Loucy (cell line): ENCODE measurements around the gene PGBD2.

Experiments used
- H2AFZ ChIP-seq: fragments of 200-600 bp; sonication (generic); 2 replicates; pipeline ENCODE4 v1.6.0; 2016; ENCODE audit warnings: antibody characterized with exemption, mild to moderate bottlenecking, low read length, moderate library complexity
- H3F3A ChIP-seq: fragments of 200-600 bp; 2 replicates; pipeline ENCODE4 v1.6.0; 2016; ENCODE audit warnings: antibody characterized with exemption, low read depth, mild to moderate bottlenecking
- H3K27me3 ChIP-seq: fragments of 200-600 bp; sonication (generic); 2 replicates; pipeline ENCODE4 v1.6.1; 2014; ENCODE audit warnings: low read length, mild to moderate bottlenecking; ENCODE audit not compliant: insufficient read depth, poor library complexity, severe bottlenecking
- H3K36me3 ChIP-seq: fragments of 200-600 bp; sonication (generic); 2 replicates; pipeline ENCODE4 v1.6.1; 2016; ENCODE audit warnings: low read length; ENCODE audit not compliant: insufficient read depth
- H3K4me1 ChIP-seq: fragments of 200-600 bp; sonication (generic); 2 replicates; pipeline ENCODE4 v1.5.1; 2014; ENCODE audit warnings: low read length, mild to moderate bottlenecking; ENCODE audit not compliant: insufficient read depth, poor library complexity, severe bottlenecking
- H3K4me2 ChIP-seq: fragments of 200-600 bp; sonication (generic); 2 replicates; pipeline ENCODE4 v1.6.0; 2014; ENCODE audit warnings: antibody characterized with exemption, low read length, low read depth, mild to moderate bottlenecking; ENCODE audit not compliant: poor library complexity, severe bottlenecking
- H3K4me3 ChIP-seq: fragments of 200-600 bp; sonication (generic); 2 replicates; pipeline ENCODE4 v1.5.1; 2014; ENCODE audit warnings: low read length, mild to moderate bottlenecking, mixed read lengths; ENCODE audit not compliant: poor library complexity, severe bottlenecking
- H3K79me2 ChIP-seq: fragments of 200-600 bp; sonication (generic); 2 replicates; pipeline ENCODE4 v1.6.1; 2014; ENCODE audit warnings: low read length; ENCODE audit not compliant: insufficient read depth
- H3K9ac ChIP-seq: fragments of 200-600 bp; sonication (generic); 2 replicates; pipeline ENCODE4 v1.6.0; 2014; ENCODE audit warnings: mild to moderate bottlenecking, low read depth, low read length, moderate library complexity; ENCODE audit not compliant: poor library complexity, severe bottlenecking
- H3K9me2 ChIP-seq: fragments of 200-600 bp; sonication (generic); replicated peaks from 2 replicates; pipeline ENCODE4 v1.6.1; 2016; ENCODE audit warnings: low read depth, low read length, mixed read lengths
- H3K9me3 ChIP-seq: fragments of 200-600 bp; sonication (generic); 2 replicates; pipeline ENCODE4 v1.6.1; 2014; ENCODE audit warnings: mild to moderate bottlenecking, antibody characterized with exemption, low read length, low read depth; ENCODE audit not compliant: insufficient read depth
- H4K20me1 ChIP-seq: fragments of 200-600 bp; sonication (generic); 2 replicates; pipeline ENCODE4 v1.6.0; 2014; ENCODE audit warnings: antibody characterized with exemption, low read length, mild to moderate bottlenecking; ENCODE audit not compliant: insufficient read depth, poor library complexity, severe bottlenecking
- CTCF ChIP-seq: fragments of 200-600 bp; sonication (generic); conservative IDR thresholded peaks from 2 replicates; pipeline ENCODE4 v1.5.1; 2014; ENCODE audit warnings: mild to moderate bottlenecking, antibody characterized with exemption, low read length
- EZH2phosphoT487 ChIP-seq: fragments of 200-600 bp; IDR thresholded peaks from 2 replicates; pipeline ENCODE4 v1.6.1; 2018; ENCODE audit warnings: antibody characterized with exemption, mild to moderate bottlenecking, moderate library complexity, borderline replicate concordance

PGBD2 gene

GRCh38 chr1:248901578-248901977 is 4.5 kb upstream of the PGBD2 start:
- H3K4me2 ChIP-seq = no peak overlapping the region
- H3K79me2 ChIP-seq = no peaks in the 10 kb centered on the region
- no peak overlapping the region for H3K4me3 ChIP-seq
- peaks cover 7% of the 10 kb centered on the region for H3K4me1 ChIP-seq
- TF ChIP-seq EZH2phosphoT487 (no peak), CTCF (no peak)
- no peak overlapping the region for H3K9ac ChIP-seq
- no peaks in the 10 kb centered on the region for H3K36me3 ChIP-seq
- H3K27me3 ChIP-seq = no peaks in the 10 kb centered on the region
- no peak overlapping the region for H2AFZ ChIP-seq
- H3F3A ChIP-seq = no peaks in the 10 kb centered on the region
- H4K20me1 ChIP-seq = no peaks in the 10 kb centered on the region
- H3K9me3 ChIP-seq = no peaks in the 10 kb centered on the region
- H3K9me2 ChIP-seq = no peaks in the 10 kb centered on the region

- H3F3A ChIP-seq = no peaks in the 10 kb centered on the region
- no peaks in the 10 kb centered on the region for H3K36me3 ChIP-seq
- no peak for TF ChIP-seq CTCF
- no peak for TF ChIP-seq EZH2phosphoT487
- peak overlapping the region; percentile 70 for H3K4me2 ChIP-seq
- H3K4me3 ChIP-seq = no peak overlapping the region
- no peaks in the 10 kb centered on the region for H4K20me1 ChIP-seq
- peaks cover 27% of the 10 kb centered on the region for H3K79me2 ChIP-seq
- no peaks in the 10 kb centered on the region for H3K9me3 ChIP-seq
- H3K9me2 ChIP-seq = no peaks in the 10 kb centered on the region
- H3K27me3 ChIP-seq = no peaks in the 10 kb centered on the region
- no peak overlapping the region for H2AFZ ChIP-seq
- H3K4me1 ChIP-seq = peaks cover 36% of the 10 kb centered on the region
- no peak overlapping the region for H3K9ac ChIP-seq
Observed at GRCh38 chr1:248904437-248905216, 1.4 kb upstream of the PGBD2 start.

- Histone ChIP-seq H3K79me2 (peaks cover 30% of the 10 kb centered on the region), H2AFZ (peak overlapping the region; percentile 90), H3K36me3 (no peaks in the 10 kb centered on the region), H3K9me3 (no peaks in the 10 kb centered on the region), H3F3A (no peaks in the 10 kb centered on the region), H4K20me1 (no peaks in the 10 kb centered on the region), H3K4me2 (peak overlapping the region; percentile 70), H3K4me1 (peaks cover 41% of the 10 kb centered on the region), H3K4me3 (peak overlapping the region; percentile 74), H3K9me2 (no peaks in the 10 kb centered on the region), H3K27me3 (no peaks in the 10 kb centered on the region), H3K9ac (peak overlapping the region; percentile 76)
- no peak for TF ChIP-seq EZH2phosphoT487
- TF ChIP-seq CTCF = no peak
Observed at GRCh38 chr1:248905662-248906008, 400 bp upstream of the PGBD2 start.
